IMR-90 (cell line): ENCODE measurements around the gene GRAMD4.

Source experiments
- BHLHE40 ChIP-seq: fragments of 150-350 bp; IDR thresholded peaks from 2 replicates; pipeline ENCODE4 v1.6.1; 2016; ENCODE audit warnings: mild to moderate bottlenecking, low read depth, low read length
- POLR2A ChIP-seq: IDR thresholded peaks from 2 replicates; pipeline ENCODE4 v1.6.1; 2012; ENCODE audit warnings: mild to moderate bottlenecking, low read depth, low read length
- TF ChIP-seq, protein P1 (sequence below): conservative IDR thresholded peaks from 2 replicates; pipeline ENCODE4 v1.5.1; 2012; ENCODE audit warnings: mild to moderate bottlenecking, low read depth, low read length, improper control_type of control experiment

DNA sequence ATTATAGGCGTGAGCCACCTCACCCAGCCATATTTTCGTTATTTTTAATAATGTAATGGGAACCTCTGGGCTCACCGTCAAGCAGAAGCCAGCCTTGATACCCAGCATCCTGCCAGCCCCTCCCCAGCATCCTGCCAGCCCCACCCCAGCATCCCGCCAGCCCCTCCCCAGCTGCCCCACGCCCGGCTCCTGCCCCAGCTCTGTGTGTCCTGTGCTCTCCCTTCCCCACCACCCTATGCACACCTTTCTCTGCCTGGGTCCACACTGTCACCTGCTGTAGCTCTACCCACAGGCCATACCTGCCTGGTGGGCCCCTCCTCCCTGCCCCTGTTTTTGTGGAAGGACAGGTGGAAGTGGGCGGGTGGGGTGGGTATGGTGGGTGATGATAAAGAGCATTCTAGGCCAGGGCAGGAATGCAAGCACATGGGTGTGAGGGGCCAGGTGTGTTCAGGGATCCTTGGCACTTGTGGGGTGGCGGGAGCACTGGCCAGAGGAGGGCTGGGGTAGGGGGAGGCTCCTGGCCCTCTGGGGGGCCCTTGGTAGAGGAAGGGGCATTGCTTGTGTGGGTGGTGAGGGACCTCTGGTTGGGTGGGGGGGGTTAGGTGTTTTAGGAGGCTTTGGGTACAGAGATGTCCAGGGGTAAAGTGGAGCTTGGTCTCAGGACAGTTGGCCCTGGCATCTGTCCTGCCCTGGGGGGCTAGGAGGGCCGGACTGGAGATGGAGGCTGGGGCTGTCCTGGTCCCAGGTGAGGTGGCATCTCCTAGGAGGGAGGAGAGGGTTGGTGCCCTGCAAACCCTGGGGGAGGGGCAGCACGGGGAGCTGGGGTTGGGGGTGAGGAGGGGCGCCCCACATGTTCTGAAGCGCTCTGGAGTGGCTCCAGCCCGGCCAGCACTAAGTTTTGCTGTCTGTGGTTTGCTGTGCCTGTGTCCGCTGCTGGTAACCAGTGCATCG, 25.9 kb upstream of the GRAMD4 start:
- TF ChIP-seq, protein P1, sequence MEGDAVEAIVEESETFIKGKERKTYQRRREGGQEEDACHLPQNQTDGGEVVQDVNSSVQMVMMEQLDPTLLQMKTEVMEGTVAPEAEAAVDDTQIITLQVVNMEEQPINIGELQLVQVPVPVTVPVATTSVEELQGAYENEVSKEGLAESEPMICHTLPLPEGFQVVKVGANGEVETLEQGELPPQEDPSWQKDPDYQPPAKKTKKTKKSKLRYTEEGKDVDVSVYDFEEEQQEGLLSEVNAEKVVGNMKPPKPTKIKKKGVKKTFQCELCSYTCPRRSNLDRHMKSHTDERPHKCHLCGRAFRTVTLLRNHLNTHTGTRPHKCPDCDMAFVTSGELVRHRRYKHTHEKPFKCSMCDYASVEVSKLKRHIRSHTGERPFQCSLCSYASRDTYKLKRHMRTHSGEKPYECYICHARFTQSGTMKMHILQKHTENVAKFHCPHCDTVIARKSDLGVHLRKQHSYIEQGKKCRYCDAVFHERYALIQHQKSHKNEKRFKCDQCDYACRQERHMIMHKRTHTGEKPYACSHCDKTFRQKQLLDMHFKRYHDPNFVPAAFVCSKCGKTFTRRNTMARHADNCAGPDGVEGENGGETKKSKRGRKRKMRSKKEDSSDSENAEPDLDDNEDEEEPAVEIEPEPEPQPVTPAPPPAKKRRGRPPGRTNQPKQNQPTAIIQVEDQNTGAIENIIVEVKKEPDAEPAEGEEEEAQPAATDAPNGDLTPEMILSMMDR = no peak
- TF ChIP-seq POLR2A (no peak), BHLHE40 (no peak)
